ENCODE measurements around the gene BTK.

DNA sequence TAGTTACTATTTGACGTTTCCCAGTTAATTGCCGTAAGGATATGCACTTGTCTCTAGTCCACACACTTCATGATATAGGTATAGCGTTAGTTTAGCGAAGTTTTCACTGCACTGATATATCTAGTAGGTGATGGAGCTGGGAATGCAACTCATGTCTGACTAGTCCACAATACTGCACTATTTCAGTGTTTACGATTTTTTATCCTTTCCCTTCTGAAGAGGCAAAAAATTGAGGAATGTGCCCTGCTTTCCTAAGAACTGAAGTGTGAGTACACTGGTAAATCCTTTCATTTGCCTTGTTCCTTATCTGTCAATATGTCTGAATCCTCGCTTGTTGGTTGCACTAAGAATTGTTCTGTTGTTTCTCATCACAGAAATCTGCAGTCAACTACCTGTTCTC, 5.8 kb upstream of the BTK start:
- TF ChIP-seq, protein P1, sequence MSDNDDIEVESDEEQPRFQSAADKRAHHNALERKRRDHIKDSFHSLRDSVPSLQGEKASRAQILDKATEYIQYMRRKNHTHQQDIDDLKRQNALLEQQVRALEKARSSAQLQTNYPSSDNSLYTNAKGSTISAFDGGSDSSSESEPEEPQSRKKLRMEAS (IDR thresholded peaks at IDR 0.05; ENCODE audit: low read depth, low read length), result no peak
- no peak for TF ChIP-seq POLR2A (IDR thresholded peaks at IDR 0.05; ENCODE audit: extremely low read depth, insufficient read length)
- TF ChIP-seq, protein P2, sequence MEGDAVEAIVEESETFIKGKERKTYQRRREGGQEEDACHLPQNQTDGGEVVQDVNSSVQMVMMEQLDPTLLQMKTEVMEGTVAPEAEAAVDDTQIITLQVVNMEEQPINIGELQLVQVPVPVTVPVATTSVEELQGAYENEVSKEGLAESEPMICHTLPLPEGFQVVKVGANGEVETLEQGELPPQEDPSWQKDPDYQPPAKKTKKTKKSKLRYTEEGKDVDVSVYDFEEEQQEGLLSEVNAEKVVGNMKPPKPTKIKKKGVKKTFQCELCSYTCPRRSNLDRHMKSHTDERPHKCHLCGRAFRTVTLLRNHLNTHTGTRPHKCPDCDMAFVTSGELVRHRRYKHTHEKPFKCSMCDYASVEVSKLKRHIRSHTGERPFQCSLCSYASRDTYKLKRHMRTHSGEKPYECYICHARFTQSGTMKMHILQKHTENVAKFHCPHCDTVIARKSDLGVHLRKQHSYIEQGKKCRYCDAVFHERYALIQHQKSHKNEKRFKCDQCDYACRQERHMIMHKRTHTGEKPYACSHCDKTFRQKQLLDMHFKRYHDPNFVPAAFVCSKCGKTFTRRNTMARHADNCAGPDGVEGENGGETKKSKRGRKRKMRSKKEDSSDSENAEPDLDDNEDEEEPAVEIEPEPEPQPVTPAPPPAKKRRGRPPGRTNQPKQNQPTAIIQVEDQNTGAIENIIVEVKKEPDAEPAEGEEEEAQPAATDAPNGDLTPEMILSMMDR (IDR thresholded peaks at IDR 0.05; ENCODE audit: low read depth, low read length), result no peak
- no peak for TF ChIP-seq MYC (IDR thresholded peaks at IDR 0.05; ENCODE audit: low read depth, low read length)
